Neural cell (in vitro differentiated cells): ENCODE results near the gene LDLRAD3.

ENCODE experiments used
- EP300 ChIP-seq: fragments of 450-650 bp; conservative IDR thresholded peaks from 2 replicates; pipeline ENCODE4 v1.6.1; 2014; ENCODE audit warnings: antibody characterized with exemption, mild to moderate bottlenecking, moderate library complexity; ENCODE audit not compliant: poor library complexity, severe bottlenecking
- EZH2 ChIP-seq: fragments of 200-600, 300-800 bp; shearing (Covaris generic), sonication (generic); IDR thresholded peaks from 2 replicates; pipeline ENCODE4 v1.6.1; 2014; ENCODE audit warnings: antibody characterized with exemption, low read length, borderline replicate concordance, mild to moderate bottlenecking; ENCODE audit not compliant: insufficient read depth, poor library complexity, severe bottlenecking
- MXI1 ChIP-seq: fragments of 450-650 bp; conservative IDR thresholded peaks from 2 replicates; pipeline ENCODE4 v1.6.1; 2014; ENCODE audit warnings: antibody characterized with exemption, mild to moderate bottlenecking; ENCODE audit not compliant: poor library complexity, severe bottlenecking
- POLR2AphosphoS5 ChIP-seq: IDR thresholded peaks from 2 replicates; pipeline ENCODE4 v1.6.1; 2012
- RAD21 ChIP-seq: fragments of 450-650 bp; conservative IDR thresholded peaks from 2 replicates; pipeline ENCODE4 v1.6.1; 2014; ENCODE audit warnings: antibody characterized with exemption, mild to moderate bottlenecking, moderate library complexity
- SMC3 ChIP-seq: fragments of 450-650 bp; conservative IDR thresholded peaks from 2 replicates; pipeline ENCODE4 v1.6.1; 2014; ENCODE audit warnings: antibody characterized with exemption, mild to moderate bottlenecking, moderate library complexity; ENCODE audit not compliant: poor library complexity
- TAF1 ChIP-seq: IDR thresholded peaks from 2 replicates; pipeline ENCODE4 v1.6.1; 2012; ENCODE audit warnings: low read depth
- TF ChIP-seq, protein P1 (sequence below): fragments of 450-650 bp; IDR thresholded peaks from 2 replicates; pipeline ENCODE4 v1.5.1; 2014; ENCODE audit warnings: antibody characterized with exemption, mild to moderate bottlenecking, moderate library complexity; ENCODE audit not compliant: poor library complexity, severe bottlenecking
- TF ChIP-seq, protein P2 (sequence below): IDR thresholded peaks from 2 replicates; pipeline ENCODE4 v1.6.1; 2012; ENCODE audit warnings: borderline replicate concordance

DNA sequence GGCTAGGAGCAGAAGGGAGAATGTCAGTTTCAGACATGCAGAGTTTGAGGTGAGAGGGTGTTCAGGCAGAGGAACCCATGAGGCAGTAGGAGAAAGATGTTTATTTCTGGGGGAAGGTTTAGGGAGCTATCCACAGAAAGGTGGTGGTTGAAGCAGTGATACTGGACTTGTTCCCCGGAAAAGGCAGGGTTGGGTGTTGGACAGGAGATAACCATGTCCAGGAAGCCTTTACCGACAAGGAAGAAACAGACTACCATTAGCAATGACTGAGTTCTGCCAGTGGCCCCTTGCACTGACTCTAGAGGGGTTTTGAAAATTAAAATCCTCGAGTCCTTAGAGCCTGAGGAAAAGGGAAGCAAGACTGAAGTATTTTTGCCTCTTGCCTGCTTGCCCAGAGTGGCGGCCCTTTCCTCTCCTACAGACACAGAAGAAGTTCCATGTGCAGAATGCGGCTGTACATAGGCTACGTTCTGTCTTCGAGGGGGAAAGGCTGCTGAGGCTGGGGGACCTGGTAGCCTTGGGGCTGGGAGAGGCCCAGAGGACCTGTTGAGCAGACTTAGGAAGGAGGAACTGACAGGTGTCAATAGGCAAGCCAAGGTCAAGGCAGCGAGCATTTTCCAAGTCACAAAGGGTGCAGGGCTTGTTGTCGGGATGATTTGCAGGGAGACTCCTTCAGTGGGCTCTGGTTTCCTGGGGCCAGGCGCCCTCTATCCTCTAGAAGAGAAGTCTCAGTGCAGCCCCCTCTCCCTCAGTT lies 146.7 kb downstream of the LDLRAD3 start:
- TF ChIP-seq, protein P1, sequence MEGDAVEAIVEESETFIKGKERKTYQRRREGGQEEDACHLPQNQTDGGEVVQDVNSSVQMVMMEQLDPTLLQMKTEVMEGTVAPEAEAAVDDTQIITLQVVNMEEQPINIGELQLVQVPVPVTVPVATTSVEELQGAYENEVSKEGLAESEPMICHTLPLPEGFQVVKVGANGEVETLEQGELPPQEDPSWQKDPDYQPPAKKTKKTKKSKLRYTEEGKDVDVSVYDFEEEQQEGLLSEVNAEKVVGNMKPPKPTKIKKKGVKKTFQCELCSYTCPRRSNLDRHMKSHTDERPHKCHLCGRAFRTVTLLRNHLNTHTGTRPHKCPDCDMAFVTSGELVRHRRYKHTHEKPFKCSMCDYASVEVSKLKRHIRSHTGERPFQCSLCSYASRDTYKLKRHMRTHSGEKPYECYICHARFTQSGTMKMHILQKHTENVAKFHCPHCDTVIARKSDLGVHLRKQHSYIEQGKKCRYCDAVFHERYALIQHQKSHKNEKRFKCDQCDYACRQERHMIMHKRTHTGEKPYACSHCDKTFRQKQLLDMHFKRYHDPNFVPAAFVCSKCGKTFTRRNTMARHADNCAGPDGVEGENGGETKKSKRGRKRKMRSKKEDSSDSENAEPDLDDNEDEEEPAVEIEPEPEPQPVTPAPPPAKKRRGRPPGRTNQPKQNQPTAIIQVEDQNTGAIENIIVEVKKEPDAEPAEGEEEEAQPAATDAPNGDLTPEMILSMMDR: no peak
- TF ChIP-seq POLR2AphosphoS5: no peak
- TF ChIP-seq EP300: no peak
- no peak for TF ChIP-seq EZH2
- TF ChIP-seq, protein P2, sequence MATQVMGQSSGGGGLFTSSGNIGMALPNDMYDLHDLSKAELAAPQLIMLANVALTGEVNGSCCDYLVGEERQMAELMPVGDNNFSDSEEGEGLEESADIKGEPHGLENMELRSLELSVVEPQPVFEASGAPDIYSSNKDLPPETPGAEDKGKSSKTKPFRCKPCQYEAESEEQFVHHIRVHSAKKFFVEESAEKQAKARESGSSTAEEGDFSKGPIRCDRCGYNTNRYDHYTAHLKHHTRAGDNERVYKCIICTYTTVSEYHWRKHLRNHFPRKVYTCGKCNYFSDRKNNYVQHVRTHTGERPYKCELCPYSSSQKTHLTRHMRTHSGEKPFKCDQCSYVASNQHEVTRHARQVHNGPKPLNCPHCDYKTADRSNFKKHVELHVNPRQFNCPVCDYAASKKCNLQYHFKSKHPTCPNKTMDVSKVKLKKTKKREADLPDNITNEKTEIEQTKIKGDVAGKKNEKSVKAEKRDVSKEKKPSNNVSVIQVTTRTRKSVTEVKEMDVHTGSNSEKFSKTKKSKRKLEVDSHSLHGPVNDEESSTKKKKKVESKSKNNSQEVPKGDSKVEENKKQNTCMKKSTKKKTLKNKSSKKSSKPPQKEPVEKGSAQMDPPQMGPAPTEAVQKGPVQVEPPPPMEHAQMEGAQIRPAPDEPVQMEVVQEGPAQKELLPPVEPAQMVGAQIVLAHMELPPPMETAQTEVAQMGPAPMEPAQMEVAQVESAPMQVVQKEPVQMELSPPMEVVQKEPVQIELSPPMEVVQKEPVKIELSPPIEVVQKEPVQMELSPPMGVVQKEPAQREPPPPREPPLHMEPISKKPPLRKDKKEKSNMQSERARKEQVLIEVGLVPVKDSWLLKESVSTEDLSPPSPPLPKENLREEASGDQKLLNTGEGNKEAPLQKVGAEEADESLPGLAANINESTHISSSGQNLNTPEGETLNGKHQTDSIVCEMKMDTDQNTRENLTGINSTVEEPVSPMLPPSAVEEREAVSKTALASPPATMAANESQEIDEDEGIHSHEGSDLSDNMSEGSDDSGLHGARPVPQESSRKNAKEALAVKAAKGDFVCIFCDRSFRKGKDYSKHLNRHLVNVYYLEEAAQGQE: no peak
- no peak for TF ChIP-seq TAF1
- no peak for TF ChIP-seq SMC3
- TF ChIP-seq RAD21: no peak
- TF ChIP-seq MXI1: no peak
